Glutamatergic neuron (in vitro differentiated cells): ENCODE data around the gene FRMD4B. TPM values are rescaled to one million over a fixed set of nuclear protein-coding genes. Genes with fewer than 3 reads are reported as not detected.

Experiments used
- DNase-seq: peaks from one replicate; pipeline ENCODE4 v3.0.0; 2022
- H3K27ac Mint-ChIP-seq: one replicate; pipeline ENCODE4 v1.8.0; 2020; ENCODE audit warnings: mild to moderate bottlenecking, mixed read lengths, inconsistent platforms; ENCODE audit not compliant: unreplicated experiment
- H3K27me3 Mint-ChIP-seq: one replicate; pipeline ENCODE4 v1.8.0; 2020; ENCODE audit warnings: mild to moderate bottlenecking, moderate library complexity, mixed read lengths, inconsistent platforms; ENCODE audit not compliant: unreplicated experiment
- H3K36me3 Mint-ChIP-seq: one replicate; pipeline ENCODE4 v1.8.0; 2020; ENCODE audit warnings: mild to moderate bottlenecking, mixed read lengths, inconsistent platforms; ENCODE audit not compliant: unreplicated experiment
- H3K4me1 Mint-ChIP-seq: one replicate; pipeline ENCODE4 v1.8.0; 2020; ENCODE audit warnings: mild to moderate bottlenecking, low read depth, mixed read lengths, inconsistent platforms; ENCODE audit not compliant: unreplicated experiment
- H3K4me3 Mint-ChIP-seq: one replicate; pipeline ENCODE4 v1.8.0; 2020; ENCODE audit warnings: mild to moderate bottlenecking, mixed read lengths, inconsistent platforms; ENCODE audit not compliant: unreplicated experiment
- H3K9me3 Mint-ChIP-seq: one replicate; pipeline ENCODE4 v1.8.0; 2020; ENCODE audit warnings: mild to moderate bottlenecking, moderate library complexity, mixed read lengths, inconsistent platforms; ENCODE audit not compliant: unreplicated experiment
- CTCF ChIP-seq: fragments of 200-600 bp; sonication (generic); IDR thresholded peaks from one replicate; pipeline ENCODE4 v1.5.0; 2021; ENCODE audit not compliant: partially characterized antibody, unreplicated experiment
- total RNA-seq: library from RNA; stranded (reverse); fragmentation: NEBNext Ultra II Directional; extraction: Animal tissue kit (Norgen Biotek cat#: 25700); gene quantifications from one replicate; pipeline ENCODE4 v1.2.1, GENCODE V29; 2021; ENCODE audit not compliant: unreplicated experiment

Gene FRMD4B
- total RNA-seq, 1 donor from 2014 or later = 3.9 TPM

GRCh38 chr3:69252141-69252540, 133.7 kb downstream of the FRMD4B start:
- H3K4me1 Mint-ChIP-seq = peaks cover 2% of the 10 kb centered on the region
- no peaks in the 10 kb centered on the region for H3K9me3 Mint-ChIP-seq
- DNase-seq = no peak
- TF ChIP-seq CTCF = no peak
- H3K4me3 Mint-ChIP-seq = no peak overlapping the region
- no peaks in the 10 kb centered on the region for H3K36me3 Mint-ChIP-seq
- no peak overlapping the region for H3K27ac Mint-ChIP-seq
- H3K27me3 Mint-ChIP-seq = no peaks in the 10 kb centered on the region

- peaks cover 2% of the 10 kb centered on the region for H3K4me1 Mint-ChIP-seq
Measured at GRCh38 chr3:69251078-69251805, 134.6 kb downstream of the FRMD4B start.

GRCh38 chr3:69250014-69250413, 135.9 kb downstream of the FRMD4B start:
- no peaks in the 10 kb centered on the region for H3K27me3 Mint-ChIP-seq
- H3K4me1 Mint-ChIP-seq = peaks cover 2% of the 10 kb centered on the region
- H3K36me3 Mint-ChIP-seq = no peaks in the 10 kb centered on the region
- H3K9me3 Mint-ChIP-seq = no peaks in the 10 kb centered on the region
- no peak for DNase-seq
- no peak overlapping the region for H3K27ac Mint-ChIP-seq
- no peak overlapping the region for H3K4me3 Mint-ChIP-seq
- TF ChIP-seq CTCF = no peak

More at GRCh38 chr3:69251078-69251805, 134.6 kb downstream of the FRMD4B start:
- Mint-ChIP-seq H3K4me3 (no peak overlapping the region), H3K27me3 (no peaks in the 10 kb centered on the region), H3K36me3 (no peaks in the 10 kb centered on the region), H3K9me3 (no peaks in the 10 kb centered on the region), H3K27ac (no peak overlapping the region)
- TF ChIP-seq CTCF = no peak
- no peak for DNase-seq

- no peaks in the 10 kb centered on the region for H3K27me3 Mint-ChIP-seq
- no peak overlapping the region for H3K4me3 Mint-ChIP-seq
- TF ChIP-seq CTCF = no peak
- DNase-seq = no peak
- H3K36me3 Mint-ChIP-seq = no peaks in the 10 kb centered on the region
- no peak overlapping the region for H3K27ac Mint-ChIP-seq
- H3K4me1 Mint-ChIP-seq = peaks cover 2% of the 10 kb centered on the region
- H3K9me3 Mint-ChIP-seq = no peaks in the 10 kb centered on the region
Measured at GRCh38 chr3:69249001-69249400, 136.9 kb downstream of the FRMD4B start.

- no peaks in the 10 kb centered on the region for H3K27me3 Mint-ChIP-seq
- H3K9me3 Mint-ChIP-seq = no peaks in the 10 kb centered on the region
- H3K36me3 Mint-ChIP-seq = no peaks in the 10 kb centered on the region
- no peak overlapping the region for H3K4me3 Mint-ChIP-seq
- DNase-seq = no peak
- H3K4me1 Mint-ChIP-seq = peaks cover 2% of the 10 kb centered on the region
- TF ChIP-seq CTCF = no peak
- no peak overlapping the region for H3K27ac Mint-ChIP-seq
Measured at GRCh38 chr3:69248436-69248835, 137.5 kb downstream of the FRMD4B start.
